ENCODE results near the gene LUC7L. TPM values are rescaled to one million over a fixed set of nuclear protein-coding genes. Genes with fewer than 3 reads are reported as not detected.

The LUC7L gene, protein sequence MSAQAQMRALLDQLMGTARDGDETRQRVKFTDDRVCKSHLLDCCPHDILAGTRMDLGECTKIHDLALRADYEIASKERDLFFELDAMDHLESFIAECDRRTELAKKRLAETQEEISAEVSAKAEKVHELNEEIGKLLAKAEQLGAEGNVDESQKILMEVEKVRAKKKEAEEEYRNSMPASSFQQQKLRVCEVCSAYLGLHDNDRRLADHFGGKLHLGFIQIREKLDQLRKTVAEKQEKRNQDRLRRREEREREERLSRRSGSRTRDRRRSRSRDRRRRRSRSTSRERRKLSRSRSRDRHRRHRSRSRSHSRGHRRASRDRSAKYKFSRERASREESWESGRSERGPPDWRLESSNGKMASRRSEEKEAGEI
- total RNA-seq: 100 to 1,000 TPM; 137 to 142 TPM
- 144 to 145 reads per million in 2 donors for total RNA-seq

DNA sequence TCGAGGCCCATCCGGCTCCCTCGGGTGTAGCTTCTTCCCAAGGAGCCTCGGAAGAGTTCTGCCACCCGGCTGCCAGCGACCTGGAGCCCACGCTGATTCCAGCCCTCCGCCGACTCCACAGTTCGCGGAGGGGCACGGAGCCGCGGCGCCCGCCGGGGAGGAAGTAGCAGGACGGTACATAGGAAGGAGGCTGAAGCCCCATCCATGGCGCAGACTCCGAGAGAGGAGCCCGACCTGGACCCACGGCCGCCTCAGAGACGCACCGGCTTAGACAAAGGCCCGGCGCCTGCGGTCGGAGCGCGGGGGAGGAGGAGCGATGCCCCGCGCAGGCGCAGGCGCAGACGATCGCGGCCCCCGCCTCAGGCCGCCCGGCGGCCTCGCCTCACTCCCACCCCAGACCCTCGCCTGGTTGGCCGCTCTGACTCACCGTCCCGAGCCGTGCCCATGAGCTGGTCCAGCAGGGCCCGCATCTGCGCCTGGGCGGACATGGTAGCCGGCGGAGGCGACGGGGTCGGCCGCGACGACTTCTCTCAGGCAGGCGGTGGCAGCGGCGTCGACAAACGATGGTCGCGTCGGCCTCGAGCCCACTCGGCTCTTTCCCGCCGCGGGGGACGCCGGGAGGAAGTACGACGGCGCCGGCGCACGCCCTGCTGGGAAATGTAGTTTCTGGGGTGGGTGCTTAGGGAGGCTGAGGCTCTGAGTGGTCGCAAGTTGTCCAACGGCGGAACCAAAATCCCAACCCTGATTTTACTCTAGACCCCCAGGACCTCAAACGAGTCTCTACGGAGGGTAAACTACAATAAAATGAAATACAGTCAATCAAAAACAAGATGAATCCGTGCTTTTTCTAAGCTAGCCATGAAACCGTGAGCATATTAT lies at the start of gene LUC7L:
Gene LUC7L (minus strand): TSS at position 598 of the 879 bp plus-strand sequence. CDS start 110 bp downstream, at position 488.
- DNase-seq (peak; percentile 75 to 80 (median 77)), ATAC-seq (peak; percentile 92)
- Mint-ChIP-seq H3K27me3 (no peaks in the 10 kb centered on the region), H3K27ac (peak within 1 kb of the TSS; percentile 89), H3K4me3 (peak within 1 kb of the TSS; percentile 90), H3K4me1 (peaks cover 16% of the 10 kb centered on the region), H3K36me3 (ENCODE audit: low read depth) (no peaks in the 10 kb centered on the region)
- H3K9me3 ChIP-seq (ENCODE audit: control insufficient read depth, low read length, poor library complexity, severe bottlenecking): no peaks in the 10 kb centered on the region

DNA sequence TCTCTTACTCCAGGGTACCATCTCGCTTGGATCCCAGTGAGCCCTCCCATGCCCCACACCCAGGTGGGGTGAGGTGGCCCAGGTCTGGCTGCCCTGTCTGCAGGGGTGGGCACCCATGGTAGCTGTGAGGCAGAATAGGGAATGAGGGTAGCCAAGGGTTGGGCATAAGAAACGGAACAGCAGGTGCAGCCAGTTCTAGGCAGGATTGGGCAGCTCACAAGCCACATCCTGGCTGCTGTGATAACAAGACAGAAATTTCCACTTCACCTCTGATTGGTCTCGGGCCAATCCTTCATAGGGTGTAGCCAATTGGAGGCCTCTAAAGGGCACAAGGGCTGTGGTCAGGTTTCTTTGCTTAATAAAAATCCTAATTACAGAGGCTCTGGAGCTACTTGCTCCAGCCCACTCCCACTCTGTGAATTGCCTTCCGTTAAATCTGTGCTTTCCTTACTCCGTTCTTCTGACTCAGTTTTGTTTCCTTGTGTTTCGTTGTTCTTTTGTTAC lies 49.7 kb upstream of the LUC7L start:
- ATAC-seq: peak; percentile 83
- no peaks in the 10 kb centered on the region for H3K36me3 Mint-ChIP-seq (ENCODE audit: low read depth)
- H3K27ac Mint-ChIP-seq: no peak overlapping the region
- H3K27me3 Mint-ChIP-seq: peaks cover 7% of the 10 kb centered on the region
- no peaks in the 10 kb centered on the region for H3K9me3 ChIP-seq (ENCODE audit: control insufficient read depth, low read length, poor library complexity, severe bottlenecking)
- H3K4me1 Mint-ChIP-seq: peaks cover 5% of the 10 kb centered on the region
- H3K4me3 Mint-ChIP-seq: no peak overlapping the region
- DNase-seq: no peak

DNA sequence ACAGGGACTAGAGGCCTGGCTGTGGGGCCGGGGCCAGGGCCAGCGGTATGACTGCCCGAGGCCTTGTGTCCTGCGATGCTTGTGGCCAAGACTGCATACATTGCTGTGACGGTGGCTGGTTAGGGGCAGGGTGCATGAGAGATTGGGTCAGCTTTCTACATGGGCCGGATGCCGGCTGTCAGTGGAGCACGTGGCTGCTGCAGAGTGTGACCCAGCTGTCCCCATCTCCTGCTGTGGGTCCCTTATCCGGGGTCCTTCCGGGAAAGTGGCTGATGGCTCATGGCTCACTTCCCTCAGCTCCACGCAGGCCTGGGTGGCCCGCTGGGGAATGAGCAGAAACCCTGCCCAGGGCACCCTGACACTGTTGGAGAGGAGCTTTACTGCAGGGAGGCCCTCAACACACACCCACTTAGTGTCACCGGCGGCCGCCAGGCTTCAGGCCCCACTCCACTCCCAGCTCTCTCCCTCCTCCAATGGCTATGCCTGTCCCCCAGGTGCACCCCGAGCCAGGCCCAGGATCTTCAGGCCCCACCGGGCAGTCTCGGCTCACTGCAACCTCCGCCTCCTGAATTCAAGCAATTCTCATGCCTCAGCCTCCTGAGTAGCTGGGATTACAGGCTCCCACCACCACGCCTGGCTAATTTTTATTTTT lies 47.3 kb upstream of the LUC7L start:
- H3K36me3 Mint-ChIP-seq (ENCODE audit: low read depth): no peaks in the 10 kb centered on the region
- peak overlapping the region; percentile 24 for H3K27ac Mint-ChIP-seq

DNA sequence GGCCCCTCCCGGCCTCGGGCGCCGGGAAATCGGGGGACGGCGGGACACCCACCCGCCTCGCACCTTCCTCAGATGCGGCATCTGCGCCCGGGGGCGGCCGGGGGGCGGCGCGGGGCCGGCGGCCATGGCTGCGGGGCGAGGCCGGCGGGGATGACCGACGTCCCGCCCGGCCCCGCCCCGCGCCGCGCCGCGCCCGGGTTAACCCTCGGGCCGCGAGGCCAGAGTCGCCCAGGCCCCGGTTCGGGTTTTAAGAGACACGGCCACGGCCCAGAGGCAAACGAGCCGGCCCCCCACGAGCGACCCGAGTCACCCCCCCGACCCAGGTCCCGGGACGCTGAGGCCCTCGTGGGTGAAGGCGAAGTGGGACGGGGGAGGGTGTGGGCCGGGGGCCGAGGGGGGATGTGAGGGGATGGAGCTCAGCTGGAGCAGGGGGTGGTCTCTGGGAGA lies 46.6 kb upstream of the LUC7L start, which contains the start of gene RGS11:
Gene RGS11 (minus strand): TSS at position 159 of the 447 bp plus-strand sequence. CDS start 33 bp downstream, at position 126.
- ATAC-seq: no peak
- Mint-ChIP-seq H3K27me3 (peaks cover 7% of the 10 kb centered on the region), H3K36me3 (ENCODE audit: low read depth) (no peaks in the 10 kb centered on the region), H3K4me1 (peaks cover 2% of the 10 kb centered on the region), H3K4me3 (peak within 1 kb of the TSS; percentile 82), H3K27ac (peak within 1 kb of the TSS; percentile 24)
- H3K9me3 ChIP-seq (ENCODE audit: control insufficient read depth, low read length, poor library complexity, severe bottlenecking): no peaks in the 10 kb centered on the region
- DNase-seq: no peak

More for the DNA sequence above, 47.3 kb upstream of the LUC7L start:
- peak overlapping the region; percentile 82 for H3K4me3 Mint-ChIP-seq
- DNase-seq: no peak
- peaks cover 7% of the 10 kb centered on the region for H3K27me3 Mint-ChIP-seq
- H3K4me1 Mint-ChIP-seq: peaks cover 5% of the 10 kb centered on the region
- no peak for ATAC-seq
- H3K9me3 ChIP-seq (ENCODE audit: control insufficient read depth, low read length, poor library complexity, severe bottlenecking): no peaks in the 10 kb centered on the region

DNA sequence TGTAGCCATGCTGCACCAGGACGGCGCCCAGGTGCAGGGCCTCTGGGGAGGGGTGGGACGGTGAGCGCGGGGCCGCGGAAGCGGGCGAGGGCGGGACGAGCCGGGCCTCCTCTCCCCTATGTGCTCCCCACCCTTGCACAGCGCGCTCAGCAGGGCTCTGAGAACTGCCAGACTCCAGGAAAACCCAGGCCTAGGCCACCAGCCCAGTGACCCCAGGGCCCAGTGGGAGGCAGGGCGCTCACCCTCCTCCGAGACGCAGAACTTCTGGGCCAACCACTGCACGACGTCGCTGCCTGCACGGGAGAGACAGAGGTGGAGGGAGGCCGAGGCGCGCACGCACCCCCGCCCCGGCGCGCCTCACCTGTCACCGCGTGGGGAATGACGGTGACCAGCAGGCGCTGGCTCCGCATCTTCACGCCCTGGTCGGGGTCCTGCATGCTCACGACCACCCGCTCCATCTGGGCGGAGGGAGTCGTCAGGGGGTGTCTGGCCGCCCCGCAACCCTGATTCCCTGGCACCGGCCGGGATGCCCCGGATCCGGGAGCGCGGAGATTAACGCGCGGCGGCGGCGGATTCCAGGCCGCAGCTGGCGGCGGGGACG lies 45.9 kb upstream of the LUC7L start:
- ATAC-seq (peak; percentile 28), DNase-seq (no peak)
- Mint-ChIP-seq H3K4me3 (peak overlapping the region; percentile 70), H3K27me3 (peaks cover 7% of the 10 kb centered on the region), H3K36me3 (ENCODE audit: low read depth) (no peaks in the 10 kb centered on the region), H3K4me1 (peaks cover 2% of the 10 kb centered on the region), H3K27ac (no peak overlapping the region)
- no peaks in the 10 kb centered on the region for H3K9me3 ChIP-seq (ENCODE audit: control insufficient read depth, low read length, poor library complexity, severe bottlenecking)

DNA sequence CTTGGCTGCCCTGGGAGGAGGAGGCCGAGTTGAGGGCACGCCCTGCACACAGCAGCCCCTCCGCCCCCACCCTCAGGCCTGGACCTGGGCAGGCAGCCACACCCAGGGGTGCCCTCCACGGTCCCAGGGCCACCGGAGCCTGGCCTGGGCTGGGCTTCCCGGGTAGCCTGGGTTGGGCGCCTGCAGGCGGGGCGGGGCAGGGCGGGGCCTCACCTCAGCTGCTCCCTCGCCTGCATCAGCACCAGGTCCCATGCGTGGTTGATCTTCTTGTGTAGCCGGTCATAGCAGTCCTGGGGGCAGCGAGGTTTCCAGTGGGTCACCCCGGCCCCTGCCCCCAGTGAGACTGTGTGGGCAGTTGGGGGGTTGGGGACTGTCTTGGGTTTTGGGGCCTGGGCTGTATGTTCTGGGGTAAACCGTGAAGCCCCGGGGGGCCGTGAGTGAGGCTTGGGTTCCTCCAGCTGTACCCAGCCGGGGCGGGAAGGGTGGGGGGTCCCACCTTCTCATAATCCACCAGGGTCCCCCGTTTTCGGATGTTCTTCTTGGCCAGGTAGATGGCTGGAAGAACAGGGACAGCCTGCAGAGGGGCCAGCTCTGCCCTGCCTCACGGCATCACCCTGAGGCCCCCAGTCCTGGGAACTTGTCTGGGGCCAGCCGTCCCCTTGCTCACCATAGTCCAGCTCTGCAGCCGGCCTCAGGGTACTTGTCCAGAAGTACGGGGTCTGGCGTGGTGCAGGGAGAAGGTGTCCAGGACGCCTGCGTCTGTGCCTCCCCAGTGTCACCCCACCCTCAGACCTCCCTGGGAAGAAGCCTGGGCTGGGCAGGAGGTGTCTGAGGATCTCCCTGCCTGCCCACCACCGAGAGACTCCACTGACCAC lies 44.5 kb upstream of the LUC7L start:
- Mint-ChIP-seq H3K4me1 (peaks cover 1% of the 10 kb centered on the region), H3K27ac (no peak overlapping the region), H3K36me3 (ENCODE audit: low read depth) (no peaks in the 10 kb centered on the region), H3K4me3 (no peak overlapping the region), H3K27me3 (peaks cover 7% of the 10 kb centered on the region)
- no peak for ATAC-seq
- no peak for DNase-seq
- no peaks in the 10 kb centered on the region for H3K9me3 ChIP-seq (ENCODE audit: control insufficient read depth, low read length, poor library complexity, severe bottlenecking)

DNA sequence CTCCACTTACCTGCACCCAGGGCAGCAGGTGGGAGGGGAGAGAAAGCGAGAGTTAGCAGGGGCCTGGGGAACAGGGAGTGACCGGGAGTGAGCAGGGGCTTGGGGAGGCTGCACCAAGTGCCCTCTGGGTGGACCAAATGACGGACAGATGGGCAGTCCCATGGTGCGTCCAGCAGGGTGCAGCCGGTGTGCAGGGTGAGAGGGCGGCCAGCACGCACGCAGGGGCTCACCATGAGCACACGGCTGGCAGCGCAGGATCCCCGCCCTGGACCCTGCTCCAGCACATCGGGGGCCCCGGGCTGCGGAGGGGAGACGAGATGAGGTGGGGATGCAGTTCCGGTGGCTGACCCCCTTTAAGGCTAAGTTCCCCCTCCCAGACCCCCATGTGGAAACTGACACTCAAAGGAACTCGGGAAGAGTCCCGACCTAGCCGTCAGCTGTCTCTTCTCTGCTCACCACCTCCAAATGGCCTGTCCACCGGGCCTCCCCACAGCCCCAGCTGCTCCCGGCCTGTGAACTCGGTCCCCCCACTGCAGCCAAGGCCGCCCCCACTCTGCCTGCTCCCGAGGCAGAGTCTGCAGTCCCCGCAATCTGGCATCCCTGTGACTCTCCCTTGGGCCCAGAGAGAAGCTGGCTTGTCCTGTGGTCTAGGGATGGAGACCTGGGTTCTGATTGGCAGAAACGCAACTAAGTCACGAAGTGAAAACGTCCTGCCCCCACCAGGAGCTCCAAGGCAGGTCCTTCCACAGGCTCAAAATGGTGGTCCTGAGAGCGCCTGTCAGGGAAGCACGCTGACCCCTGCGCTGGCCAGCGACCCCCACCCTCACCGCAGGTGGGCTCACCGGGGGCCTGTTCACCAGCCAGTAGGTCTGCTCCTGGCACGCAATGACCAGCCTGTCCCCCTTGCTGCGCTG lies 43.6 kb upstream of the LUC7L start:
- DNase-seq (no peak), ATAC-seq (no peak)
- no peaks in the 10 kb centered on the region for H3K4me1 Mint-ChIP-seq
- peaks cover 7% of the 10 kb centered on the region for H3K27me3 Mint-ChIP-seq
- no peaks in the 10 kb centered on the region for H3K9me3 ChIP-seq (ENCODE audit: control insufficient read depth, low read length, poor library complexity, severe bottlenecking)
- no peak overlapping the region for H3K27ac Mint-ChIP-seq
- H3K4me3 Mint-ChIP-seq: no peak overlapping the region
- H3K36me3 Mint-ChIP-seq (ENCODE audit: low read depth): no peaks in the 10 kb centered on the region

DNA sequence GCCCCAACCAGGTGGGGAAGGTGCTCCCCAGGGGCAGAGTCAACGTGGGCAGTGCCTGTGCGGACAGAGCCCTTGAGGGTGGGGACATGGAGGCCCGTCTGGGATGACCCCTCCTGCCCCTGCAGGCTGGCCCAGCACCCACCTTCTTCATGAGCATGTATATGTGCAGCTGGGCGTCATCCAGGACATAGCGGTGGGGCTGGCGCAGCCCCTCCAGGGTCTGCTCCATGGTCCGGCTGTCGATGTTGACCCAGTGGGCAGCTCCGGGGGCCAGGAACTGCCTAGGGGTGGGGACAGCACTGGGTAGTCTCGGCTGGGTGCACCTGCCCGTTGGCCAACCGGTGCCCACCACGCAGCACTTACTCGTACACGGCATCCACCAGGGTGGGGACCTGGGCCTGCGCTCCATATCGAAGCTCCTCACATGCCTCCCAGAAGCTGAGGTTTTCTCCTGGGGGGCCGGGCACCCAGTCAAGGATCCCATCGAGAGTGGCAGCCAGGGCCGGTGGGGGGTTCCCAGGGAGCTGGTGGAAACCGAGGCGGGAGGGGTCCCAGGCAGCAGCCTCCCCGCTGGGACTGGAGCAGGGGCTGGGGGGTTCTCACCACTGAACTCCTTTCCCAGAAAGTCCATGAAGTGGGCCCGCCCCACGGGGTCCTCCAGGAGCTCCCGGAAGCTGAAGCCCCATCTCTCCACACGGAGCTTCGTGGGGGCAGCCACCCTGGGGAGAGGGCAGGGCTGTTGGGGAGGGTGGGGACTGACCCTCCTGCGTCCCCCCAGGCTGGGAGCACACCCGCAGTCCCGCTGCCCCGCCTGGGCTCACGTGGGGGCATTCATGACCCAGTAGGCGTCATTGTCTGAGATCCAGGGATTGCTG lies 41.4 kb upstream of the LUC7L start:
- no peak for DNase-seq
- H3K4me1 Mint-ChIP-seq: peaks cover 2% of the 10 kb centered on the region
- no peak for ATAC-seq
- H3K9me3 ChIP-seq (ENCODE audit: control insufficient read depth, low read length, poor library complexity, severe bottlenecking): no peaks in the 10 kb centered on the region
- no peak overlapping the region for H3K4me3 Mint-ChIP-seq
- no peaks in the 10 kb centered on the region for H3K36me3 Mint-ChIP-seq (ENCODE audit: low read depth)
- no peaks in the 10 kb centered on the region for H3K27me3 Mint-ChIP-seq
- H3K27ac Mint-ChIP-seq: no peak overlapping the region

DNA sequence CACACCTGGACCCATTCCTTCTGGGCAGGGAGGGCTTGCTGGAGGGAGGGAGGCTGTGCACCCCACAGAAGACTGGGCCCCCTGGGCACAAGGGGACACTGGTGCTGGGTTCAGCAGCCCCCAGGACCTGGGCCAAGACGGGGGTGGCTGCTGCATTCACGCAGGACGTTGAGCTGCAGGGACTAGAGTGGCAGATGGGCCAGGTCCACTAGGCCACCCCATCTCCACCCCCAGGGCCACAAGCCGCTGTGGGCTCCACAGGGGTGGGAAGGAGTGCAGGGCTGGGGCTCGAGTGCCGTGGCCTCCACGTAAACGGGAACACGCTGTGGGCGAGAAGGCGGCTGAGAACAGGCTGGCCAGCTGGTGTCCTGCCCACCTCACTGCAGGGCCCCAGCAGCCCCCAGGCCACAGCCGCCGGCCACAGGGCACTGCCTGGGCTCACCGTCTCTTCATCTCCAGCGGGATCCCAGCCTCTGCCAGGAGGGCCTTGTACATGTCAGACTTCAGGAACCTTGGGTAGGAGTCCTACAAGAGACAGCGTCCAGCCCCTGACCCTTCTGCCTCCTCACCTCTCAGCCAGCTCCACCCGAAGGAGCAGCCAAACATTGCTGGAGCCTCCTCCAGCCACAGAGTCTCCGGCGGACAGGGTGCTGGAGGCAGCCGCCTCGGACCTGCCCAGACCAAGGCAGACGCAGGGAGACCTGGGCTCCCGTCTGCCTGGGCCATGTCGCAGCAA lies 40.0 kb upstream of the LUC7L start:
- no peak overlapping the region for H3K4me3 Mint-ChIP-seq
- H3K9me3 ChIP-seq (ENCODE audit: control insufficient read depth, low read length, poor library complexity, severe bottlenecking): no peaks in the 10 kb centered on the region
- ATAC-seq (no peak), DNase-seq (no peak)
- peaks cover 2% of the 10 kb centered on the region for H3K4me1 Mint-ChIP-seq
- H3K27ac Mint-ChIP-seq: no peak overlapping the region
- H3K36me3 Mint-ChIP-seq (ENCODE audit: low read depth): no peaks in the 10 kb centered on the region
- no peaks in the 10 kb centered on the region for H3K27me3 Mint-ChIP-seq

All from T-helper 17 cell (primary cell).